Astrocyte (in vitro differentiated cells and primary cell): ENCODE measurements around the gene FBP1. TPM values are rescaled to one million over a fixed set of nuclear protein-coding genes. Genes with fewer than 3 reads are reported as not detected.

Experiments used
- DNase-seq: peaks from one replicate; pipeline ENCODE4 v3.0.0-alpha.2; 2010; ENCODE audit warnings: low read depth
- FAIRE-seq: peaks from 2 replicates; lab custom pipeline; 2011; peaks lifted over from hg19 to GRCh38; lab: Jason Lieb, UNC
- H2AFZ ChIP-seq: 2 replicates; pipeline ENCODE4 v1.6.0; 2012; ENCODE audit warnings: low read depth, low read length, inconsistent platforms
- H3K27ac ChIP-seq: 2 replicates; pipeline ENCODE4 v1.5.1; 2011; ENCODE audit warnings: low read depth, low read length, inconsistent platforms
- H3K27me3 ChIP-seq: 2 replicates; pipeline ENCODE4 v1.6.0; 2011; ENCODE audit warnings: low read length, inconsistent platforms; ENCODE audit not compliant: insufficient read depth
- H3K36me3 ChIP-seq: 2 replicates; pipeline ENCODE4 v1.5.1; 2011; ENCODE audit warnings: low read length, inconsistent platforms; ENCODE audit not compliant: insufficient read depth
- H3K4me1 ChIP-seq: 2 replicates; pipeline ENCODE4 v1.5.1; 2011; ENCODE audit warnings: low read length, inconsistent platforms; ENCODE audit not compliant: insufficient read depth
- H3K4me2 ChIP-seq: 2 replicates; pipeline ENCODE4 v1.6.0; 2012; ENCODE audit warnings: low read length, inconsistent platforms
- H3K4me3 ChIP-seq: 2 replicates; pipeline ENCODE4 v1.5.1; 2011; ENCODE audit warnings: low read depth, mild to moderate bottlenecking, low read length, inconsistent platforms; ENCODE audit not compliant: insufficient read depth
- H3K79me2 ChIP-seq: 2 replicates; pipeline ENCODE4 v1.6.0; 2012; ENCODE audit warnings: mild to moderate bottlenecking, low read length, inconsistent platforms; ENCODE audit not compliant: insufficient read depth
- H3K9ac ChIP-seq: 2 replicates; pipeline ENCODE4 v1.6.0; 2012; ENCODE audit warnings: mild to moderate bottlenecking, low read length, inconsistent platforms
- H3K9me3 ChIP-seq: 2 replicates; pipeline ENCODE4 v1.5.1; 2012; ENCODE audit warnings: low read depth, mild to moderate bottlenecking, low read length, inconsistent platforms; ENCODE audit not compliant: insufficient read depth
- H4K20me1 ChIP-seq: 2 replicates; pipeline ENCODE4 v1.6.0; 2012; ENCODE audit warnings: low read length, inconsistent platforms; ENCODE audit not compliant: insufficient read depth
- H3K27ac Mint-ChIP-seq: one replicate; pipeline ENCODE4 v1.8.0; 2021; ENCODE audit warnings: mild to moderate bottlenecking, mixed read lengths; ENCODE audit not compliant: unreplicated experiment
- H3K27me3 Mint-ChIP-seq: one replicate; pipeline ENCODE4 v1.8.0; 2021; ENCODE audit warnings: low read depth, mixed read lengths; ENCODE audit not compliant: unreplicated experiment
- H3K36me3 Mint-ChIP-seq: one replicate; pipeline ENCODE4 v1.8.0; 2021; ENCODE audit warnings: low read depth, mixed read lengths; ENCODE audit not compliant: unreplicated experiment
- H3K4me1 Mint-ChIP-seq: one replicate; pipeline ENCODE4 v1.8.0; 2021; ENCODE audit warnings: low read depth, mixed read lengths; ENCODE audit not compliant: unreplicated experiment
- H3K4me3 Mint-ChIP-seq: one replicate; pipeline ENCODE4 v1.8.0; 2021; ENCODE audit warnings: mild to moderate bottlenecking, moderate library complexity, mixed read lengths; ENCODE audit not compliant: unreplicated experiment
- H3K9me3 Mint-ChIP-seq: one replicate; pipeline ENCODE4 v1.8.0; 2021; ENCODE audit warnings: mild to moderate bottlenecking, mixed read lengths; ENCODE audit not compliant: unreplicated experiment
- CTCF ChIP-seq: IDR thresholded peaks from 2 replicates; pipeline ENCODE4 v1.5.1; 2011; ENCODE audit warnings: low read depth, mild to moderate bottlenecking, inconsistent platforms, low read length, moderate library complexity; ENCODE audit not compliant: insufficient read depth
- EZH2 ChIP-seq: IDR thresholded peaks from 2 replicates; pipeline ENCODE4 v1.6.1; 2012; ENCODE audit warnings: mild to moderate bottlenecking, low read length, inconsistent platforms; ENCODE audit not compliant: insufficient read depth
- total RNA-seq: library from RNA; stranded (reverse); gene quantifications from 2 replicates; pipeline ENCODE4 v1.2.1, GENCODE V29; 2021

Gene FBP1
- total RNA-seq, 1 donor from 2014 or later, result 0.25 TPM

- FAIRE-seq, result no peak
- peaks cover 2% of the 10 kb centered on the region for H3K9me3 Mint-ChIP-seq
- Histone ChIP-seq H3K9me3 (peaks cover 4% of the 10 kb centered on the region), H3K36me3 (no peaks in the 10 kb centered on the region), H3K4me1 (peaks cover 7% of the 10 kb centered on the region), H3K27ac (no peak overlapping the region), H3K79me2 (no peaks in the 10 kb centered on the region), H4K20me1 (no peaks in the 10 kb centered on the region), H3K27me3 (peaks cover 17% of the 10 kb centered on the region), H3K4me2 (peak overlapping the region; percentile 85), H2AFZ (peak overlapping the region; percentile 75), H3K4me3 (no peak overlapping the region), H3K9ac (no peak overlapping the region)
- H3K36me3 Mint-ChIP-seq, result peaks cover 3% of the 10 kb centered on the region
- DNase-seq, result no peak
- H3K4me3 Mint-ChIP-seq, result peak overlapping the region; percentile 82
- H3K27me3 Mint-ChIP-seq, result peaks cover 70% of the 10 kb centered on the region
- H3K27ac Mint-ChIP-seq, result no peak overlapping the region
- peaks cover 5% of the 10 kb centered on the region for H3K4me1 Mint-ChIP-seq
- TF ChIP-seq CTCF, result no peak
Observed at GRCh38 chr9:94639999-94640376, 670 bp upstream of the FBP1 start.

GRCh38 chr9:94638335-94639060, 820 bp downstream of the FBP1 start:
- H3K36me3 Mint-ChIP-seq, result peaks cover 3% of the 10 kb centered on the region
- Histone ChIP-seq H3K9me3 (peaks cover 4% of the 10 kb centered on the region), H2AFZ (peak overlapping the region; percentile 75), H3K4me2 (peak overlapping the region; percentile 85), H3K79me2 (no peaks in the 10 kb centered on the region), H3K4me3 (peak overlapping the region; percentile 37), H3K9ac (no peak overlapping the region), H3K27me3 (peaks cover 17% of the 10 kb centered on the region), H3K36me3 (no peaks in the 10 kb centered on the region), H4K20me1 (no peaks in the 10 kb centered on the region), H3K27ac (no peak overlapping the region), H3K4me1 (peaks cover 7% of the 10 kb centered on the region)
- peak overlapping the region; percentile 81 for H3K4me3 Mint-ChIP-seq
- TF ChIP-seq EZH2 (no peak), CTCF (no peak)
- peaks cover 65% of the 10 kb centered on the region for H3K27me3 Mint-ChIP-seq
- FAIRE-seq, result no peak
- no peaks in the 10 kb centered on the region for H3K9me3 Mint-ChIP-seq
- no peak overlapping the region for H3K27ac Mint-ChIP-seq
- no peak for DNase-seq
- H3K4me1 Mint-ChIP-seq, result peaks cover 5% of the 10 kb centered on the region

- H3K9ac ChIP-seq, result no peak overlapping the region
- H3K9me3 Mint-ChIP-seq, result no peaks in the 10 kb centered on the region
- no peak for FAIRE-seq
- H3K27ac Mint-ChIP-seq, result no peak overlapping the region
- H3K36me3 Mint-ChIP-seq, result no peaks in the 10 kb centered on the region
- H3K27ac ChIP-seq, result no peak overlapping the region
- no peak overlapping the region for H3K4me3 ChIP-seq
- H4K20me1 ChIP-seq, result no peaks in the 10 kb centered on the region
- H3K27me3 Mint-ChIP-seq, result peaks cover 61% of the 10 kb centered on the region
- TF ChIP-seq EZH2, result no peak
- TF ChIP-seq CTCF, result no peak
- H3K9me3 ChIP-seq, result peaks cover 4% of the 10 kb centered on the region
- H3K36me3 ChIP-seq, result no peaks in the 10 kb centered on the region
- H3K4me1 ChIP-seq, result no peaks in the 10 kb centered on the region
- H3K27me3 ChIP-seq, result peaks cover 12% of the 10 kb centered on the region
- H3K4me1 Mint-ChIP-seq, result no peaks in the 10 kb centered on the region
- H3K79me2 ChIP-seq, result no peaks in the 10 kb centered on the region
- H2AFZ ChIP-seq, result no peak overlapping the region
- no peak for DNase-seq
- no peak overlapping the region for H3K4me2 ChIP-seq
- no peak overlapping the region for H3K4me3 Mint-ChIP-seq
Observed at GRCh38 chr9:94632737-94633136, 6.6 kb downstream of the FBP1 start.
